Stimulated activated CD4-positive, alpha-beta T cell treated with anti-CD3 and anti-CD28 coated beads, Interleukin-4, amount 100 ng/mL, for 4 hours (primary cell): ENCODE measurements around the gene CAMTA1.
A peak's percentile ranks its signal among the peaks of the same experiment; 100 is the strongest.
"Not testable (repeated sequence)": the region's sequence is repeated elsewhere in the genome, so short reads cannot be mapped to it uniquely, and the experiment has no call there.

Experiments used
- DNase-seq, 2 experiments: peaks; one replicate each; pipeline ENCODE4 v3.0.0-alpha.2; 2020

Gene CAMTA1

GRCh38 chr1:7680207-7680954 is 895.1 kb downstream of the CAMTA1 start:
- DNase-seq: peak; percentile 51 to 59

GRCh38 chr1:7680955-7681268 is 895.7 kb downstream of the CAMTA1 start:
- no peak for DNase-seq

- DNase-seq: no peak
Observed at GRCh38 chr1:7681401-7681800, 896.1 kb downstream of the CAMTA1 start.

- DNase-seq: no peak
Observed at GRCh38 chr1:7683521-7683920, 898.3 kb downstream of the CAMTA1 start.

GRCh38 chr1:7684132-7684531 is 898.9 kb downstream of the CAMTA1 start:
- DNase-seq: no peak

- no peak for DNase-seq
Observed at GRCh38 chr1:7684861-7685635, 899.8 kb downstream of the CAMTA1 start.

GRCh38 chr1:7686301-7686850 is 901.1 kb downstream of the CAMTA1 start:
- no peak for DNase-seq

- no peak for DNase-seq
Observed at GRCh38 chr1:7687411-7687810, 902.2 kb downstream of the CAMTA1 start.

GRCh38 chr1:7688659-7689058 is 903.4 kb downstream of the CAMTA1 start:
- no peak for DNase-seq

- not testable (repeated sequence) for DNase-seq
Observed at GRCh38 chr1:7689307-7689706, 904.1 kb downstream of the CAMTA1 start.

- no peak for DNase-seq
Observed at GRCh38 chr1:7690076-7690475, 904.8 kb downstream of the CAMTA1 start.

- DNase-seq: no peak
Observed at GRCh38 chr1:7690496-7691182, 905.4 kb downstream of the CAMTA1 start.

GRCh38 chr1:7691576-7691975 is 906.3 kb downstream of the CAMTA1 start:
- DNase-seq: no peak

- no peak for DNase-seq
Observed at GRCh38 chr1:7692005-7692404, 906.8 kb downstream of the CAMTA1 start.

GRCh38 chr1:7693037-7693436 is 907.8 kb downstream of the CAMTA1 start:
- not testable (repeated sequence) for DNase-seq

GRCh38 chr1:7693662-7694061 is 908.4 kb downstream of the CAMTA1 start:
- no peak for DNase-seq

- no peak for DNase-seq
Observed at GRCh38 chr1:7694600-7695496, 909.6 kb downstream of the CAMTA1 start.

- DNase-seq: no peak
Observed at GRCh38 chr1:7695497-7696117, 910.4 kb downstream of the CAMTA1 start.

- DNase-seq: no peak
Observed at GRCh38 chr1:7698641-7699040, 913.4 kb downstream of the CAMTA1 start.

GRCh38 chr1:7702365-7702764 is 917.1 kb downstream of the CAMTA1 start:
- DNase-seq: no peak

- DNase-seq: peak in 1 of 2 experiments; percentile 12
Observed at GRCh38 chr1:7703321-7704213, 918.3 kb downstream of the CAMTA1 start.
